Erythroblast (primary cell): ENCODE data around the gene SPATA9.

Source experiments
- GATA1 ChIP-seq: IDR thresholded peaks from 2 replicates; pipeline ENCODE4 v1.6.1; 2011; ENCODE audit warnings: low read depth, mild to moderate bottlenecking, control low read depth, low read length, moderate library complexity
- POLR2A ChIP-seq: IDR thresholded peaks from 2 replicates; pipeline ENCODE4 v1.6.1; 2011; ENCODE audit warnings: mild to moderate bottlenecking, low read length

DNA sequence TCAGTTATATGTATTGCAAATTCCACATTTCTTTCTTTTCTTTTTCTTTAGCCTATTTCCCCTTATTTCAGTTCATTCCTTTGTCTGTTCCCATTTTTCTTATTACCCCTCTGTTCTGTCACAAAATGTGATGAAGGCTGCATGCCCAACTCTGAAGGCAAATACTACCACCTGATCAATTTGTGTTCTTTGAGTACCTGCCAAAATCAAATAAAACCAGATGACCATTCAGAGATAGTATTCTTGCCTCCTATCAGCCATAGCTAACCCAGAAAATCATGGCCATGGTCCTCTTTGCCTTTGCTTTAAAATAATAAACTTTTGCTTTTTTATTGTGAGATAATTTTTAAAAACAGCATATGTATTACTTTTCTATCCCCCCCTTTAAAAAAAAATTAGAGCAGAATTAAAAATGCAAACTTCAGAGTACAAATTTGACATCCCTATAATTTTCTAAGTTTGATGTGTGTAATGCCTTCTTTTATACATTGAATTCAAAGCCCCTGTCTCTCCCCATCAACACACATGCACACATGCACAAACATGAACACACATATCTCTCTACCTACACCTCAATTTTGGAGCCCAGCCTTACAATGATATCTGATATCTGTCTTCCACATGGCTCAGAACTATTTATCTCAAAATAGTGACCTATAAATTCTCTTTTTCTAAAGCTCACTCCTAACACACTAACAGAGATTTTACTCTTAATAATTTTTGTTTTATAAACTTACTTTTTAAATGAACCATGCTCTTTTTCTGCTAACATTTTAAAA lies 32.8 kb downstream of the SPATA9 start:
- TF ChIP-seq POLR2A (no peak), GATA1 (no peak)
